Stimulated activated CD4-positive, alpha-beta T cell treated with anti-CD3 and anti-CD28 coated beads, Interleukin-1b, Interleukin-23, amount 100 ng/mL, for 1 hour (primary cell): ENCODE data around the gene GPR12.
"Not testable (repeated sequence)": the region's sequence is repeated elsewhere in the genome, so short reads cannot be mapped to it uniquely, and the experiment has no call there.

Experiments used
- DNase-seq, 2 donors: peaks; one replicate each; pipeline ENCODE4 v3.0.0-alpha.2; 2020; ENCODE audit warnings: low read depth in 2 of 2

GPR12 gene

GRCh38 chr13:26747706-26748105 lies 12.9 kb downstream of the GPR12 start:
- DNase-seq = no peak

DNA sequence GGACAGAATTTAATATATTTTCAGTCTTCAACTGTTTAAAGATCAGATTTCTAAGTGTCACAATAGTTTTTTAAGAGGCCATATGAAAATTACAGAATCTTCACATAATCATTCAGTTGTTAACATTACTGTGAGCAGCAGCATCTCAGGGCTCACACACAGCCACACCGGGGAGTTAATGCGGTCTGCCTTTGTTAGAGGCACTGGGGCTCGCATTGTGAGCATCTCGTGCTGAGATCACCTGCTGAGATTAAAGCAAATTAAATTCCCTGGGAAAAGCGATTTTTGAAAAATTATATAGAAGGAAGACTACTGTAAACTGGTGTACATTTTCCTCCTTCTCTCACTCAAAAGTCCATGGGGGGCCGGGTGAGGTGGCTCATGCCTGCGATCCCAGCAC lies 16.6 kb downstream of the GPR12 start:
- DNase-seq = no peak

GRCh38 chr13:26742691-26743358 lies 17.8 kb downstream of the GPR12 start:
- DNase-seq = no peak

GRCh38 chr13:26735677-26736076 lies 24.9 kb downstream of the GPR12 start:
- no peak for DNase-seq

DNA sequence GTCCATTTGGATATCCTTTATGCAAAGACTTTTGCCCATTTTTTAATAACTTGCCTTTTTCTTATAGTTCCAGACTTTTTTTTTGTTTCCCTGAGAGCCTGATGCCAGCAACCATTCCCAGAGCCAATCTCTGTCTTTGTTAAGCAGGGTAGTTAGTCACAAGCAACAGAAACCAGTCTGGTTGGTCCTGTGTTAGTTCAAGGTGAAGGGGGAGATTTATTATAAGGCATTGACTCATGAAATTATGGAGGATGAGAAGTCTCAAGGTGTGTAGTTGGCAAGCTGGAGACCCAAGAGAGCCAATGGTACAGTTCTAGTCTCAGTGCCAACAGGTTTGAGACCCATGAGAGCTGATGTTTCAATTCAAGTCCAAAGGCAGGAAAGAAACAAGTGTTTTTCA lies 33.0 kb downstream of the GPR12 start:
- no peak for DNase-seq

GRCh38 chr13:26727122-26727521 lies 33.5 kb downstream of the GPR12 start:
- no peak for DNase-seq

GRCh38 chr13:26726684-26727083 lies 33.9 kb downstream of the GPR12 start:
- no peak for DNase-seq

DNA sequence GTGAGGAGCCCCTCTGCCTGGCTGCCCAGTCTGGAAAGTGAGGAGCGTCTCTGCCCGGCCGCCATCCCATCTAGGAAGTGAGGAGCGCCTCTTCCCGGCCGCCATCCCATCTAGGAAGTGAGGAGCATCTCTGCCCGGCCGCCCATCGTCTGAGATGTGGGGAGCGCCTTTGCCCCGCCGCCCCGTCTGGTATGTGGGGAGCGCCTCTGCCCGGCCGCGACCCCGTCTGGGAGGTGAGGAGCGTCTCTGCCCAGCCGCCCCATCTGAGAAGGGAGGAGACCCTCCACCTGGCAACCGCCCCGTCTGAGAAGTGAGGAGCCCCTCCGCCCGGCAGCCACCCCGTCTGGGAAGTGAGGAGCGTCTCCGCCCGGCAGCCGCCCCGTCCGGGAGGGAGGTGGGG lies 37.0 kb downstream of the GPR12 start:
- not testable (repeated sequence) for DNase-seq

DNA sequence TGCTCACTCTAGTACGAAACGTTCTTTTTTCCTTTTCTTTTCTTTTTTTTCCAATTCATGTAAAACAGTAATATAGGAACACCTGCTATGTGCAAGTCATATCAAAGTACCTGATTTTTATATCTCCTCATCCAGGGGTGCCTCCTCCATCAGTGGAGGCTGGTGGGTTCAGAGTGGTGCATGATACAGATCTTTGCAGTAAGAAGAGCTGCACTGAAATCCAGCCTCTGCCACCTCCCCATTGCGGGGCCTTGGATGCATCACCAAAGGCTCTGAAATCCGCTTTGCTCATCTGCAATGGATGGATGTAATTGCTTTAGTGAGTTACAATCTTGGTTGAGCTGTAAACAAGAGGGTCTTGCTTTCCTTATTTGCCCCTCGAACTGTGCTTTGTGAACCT lies 38.3 kb downstream of the GPR12 start:
- no peak for DNase-seq

DNA sequence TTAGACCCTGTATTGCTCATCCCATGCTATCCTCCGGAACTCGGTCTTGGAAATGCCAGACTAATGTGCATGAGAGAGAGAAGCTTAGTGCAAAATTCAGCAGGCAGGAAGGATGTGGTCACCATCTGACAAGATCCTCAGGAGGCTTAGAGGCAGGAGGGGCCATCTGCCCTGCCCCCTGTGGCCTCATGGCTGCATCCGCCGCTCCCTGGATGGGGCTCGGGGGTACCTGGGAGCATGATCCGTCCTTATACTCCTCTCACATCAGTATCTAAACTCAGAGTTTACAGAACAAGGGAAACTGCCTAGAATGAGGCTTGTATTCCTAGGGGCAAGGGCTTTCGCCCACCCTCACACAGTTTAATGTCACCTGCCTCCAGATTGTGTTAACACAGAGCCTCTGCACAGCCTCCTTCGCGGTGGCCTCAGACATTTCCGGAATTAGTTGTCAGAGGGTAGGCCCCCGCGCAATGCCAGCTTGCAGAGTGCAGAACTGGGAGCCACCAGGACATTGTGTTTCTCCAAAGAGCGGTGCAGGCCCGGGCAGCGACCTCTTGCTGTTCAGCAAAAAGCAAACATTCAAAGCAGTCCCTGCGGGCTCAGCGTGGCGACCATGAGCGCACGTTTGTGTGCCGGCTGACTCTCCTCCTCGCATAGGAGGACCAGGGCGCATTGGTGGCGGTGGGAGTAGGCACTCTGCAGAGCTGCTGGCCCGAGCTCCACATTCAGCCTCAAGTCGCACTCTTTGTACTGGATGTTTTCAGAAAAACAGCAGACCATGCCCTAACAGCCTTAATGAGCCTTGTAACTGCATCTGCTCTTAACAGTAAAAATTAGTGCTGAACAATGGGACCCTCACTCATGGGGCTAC lies 39.1 kb downstream of the GPR12 start:
- DNase-seq = no peak

GRCh38 chr13:26719356-26719945 lies 41.1 kb downstream of the GPR12 start:
- no peak for DNase-seq

GRCh38 chr13:26718872-26719271 lies 41.7 kb downstream of the GPR12 start:
- no peak for DNase-seq

DNA sequence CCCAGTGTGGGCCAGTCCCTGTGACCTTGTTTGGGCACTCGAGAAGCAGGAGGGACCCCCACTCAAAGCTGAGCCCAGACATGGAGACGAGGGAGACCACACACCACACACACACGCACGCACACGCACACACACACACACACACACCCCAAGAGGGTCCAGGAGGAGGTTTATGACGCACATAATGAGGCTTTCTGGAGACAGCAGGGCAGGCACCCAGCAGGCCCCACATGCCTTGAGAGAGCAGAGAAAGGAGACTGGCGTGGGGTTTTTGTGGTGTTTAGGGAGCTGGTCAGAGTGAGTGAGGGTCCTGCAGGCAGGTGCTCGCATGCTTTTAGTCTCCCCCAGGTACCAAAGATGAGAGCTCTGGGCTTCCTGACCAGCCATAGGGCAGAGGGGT lies 42.4 kb downstream of the GPR12 start:
- no peak for DNase-seq

GRCh38 chr13:26716984-26717383 lies 43.6 kb downstream of the GPR12 start:
- no peak for DNase-seq

DNA sequence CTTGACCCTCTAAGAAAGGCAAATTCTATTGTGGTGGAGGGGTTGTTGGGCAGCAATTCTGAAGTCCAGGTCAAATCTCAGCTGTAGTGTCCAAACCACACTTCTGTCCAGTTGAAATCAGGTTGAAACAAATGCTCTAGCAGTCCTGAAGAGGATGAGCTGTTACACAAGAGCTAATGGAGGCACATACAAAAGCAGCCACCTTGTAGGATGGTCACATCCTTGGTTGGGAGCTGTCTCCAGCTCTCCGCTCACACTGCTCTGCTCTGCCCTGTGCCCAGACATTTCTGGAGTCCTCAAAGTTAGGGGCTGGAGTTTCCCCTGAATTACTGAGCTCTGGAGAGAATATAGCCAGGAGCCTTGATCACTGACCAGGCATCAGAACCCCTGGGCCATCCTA lies 47.2 kb downstream of the GPR12 start:
- no peak for DNase-seq

DNA sequence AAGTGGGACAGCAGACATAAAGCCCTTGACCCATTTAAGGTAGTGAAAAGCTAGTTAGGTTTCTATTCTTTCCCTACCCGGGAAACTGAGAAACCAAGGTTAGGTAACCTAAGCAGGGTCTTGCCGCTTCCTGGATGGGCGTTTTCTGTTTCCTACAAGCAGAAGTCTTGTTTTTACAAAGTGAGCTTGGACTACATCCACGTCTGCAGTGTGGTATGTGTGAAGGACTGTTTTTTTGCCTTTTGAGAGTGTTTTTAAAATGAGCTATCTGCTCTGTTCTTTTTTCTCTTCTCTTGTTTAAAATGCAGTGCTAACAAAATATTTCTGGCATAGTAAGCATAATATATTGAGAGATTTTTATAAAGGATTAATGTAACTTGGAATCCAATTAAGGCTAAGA lies 49.4 kb downstream of the GPR12 start:
- DNase-seq = no peak

- DNase-seq = no peak
Observed at GRCh38 chr13:26710166-26710565, 50.4 kb downstream of the GPR12 start.

DNA sequence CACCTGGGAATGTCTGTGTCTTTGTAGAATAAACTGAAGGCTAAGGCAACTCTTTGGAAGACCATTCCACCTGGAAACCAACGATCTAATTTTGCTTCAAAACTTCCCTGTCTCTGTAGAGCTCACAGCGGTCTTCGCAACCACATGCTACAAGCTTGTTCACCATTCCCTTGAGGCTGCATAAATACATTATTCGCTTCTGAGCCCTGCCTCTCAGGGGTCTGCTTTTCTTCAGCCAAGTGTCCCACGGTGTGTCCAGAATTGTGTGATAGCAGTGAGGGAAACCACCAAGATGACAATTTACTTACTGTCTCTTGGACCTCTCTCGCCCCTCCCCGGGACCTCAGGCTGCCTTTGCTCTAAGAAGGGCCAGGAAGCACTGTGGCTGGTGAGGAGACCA lies 51.1 kb downstream of the GPR12 start:
- DNase-seq = no peak

GRCh38 chr13:26708007-26708297 lies 52.6 kb downstream of the GPR12 start:
- DNase-seq = no peak

DNA sequence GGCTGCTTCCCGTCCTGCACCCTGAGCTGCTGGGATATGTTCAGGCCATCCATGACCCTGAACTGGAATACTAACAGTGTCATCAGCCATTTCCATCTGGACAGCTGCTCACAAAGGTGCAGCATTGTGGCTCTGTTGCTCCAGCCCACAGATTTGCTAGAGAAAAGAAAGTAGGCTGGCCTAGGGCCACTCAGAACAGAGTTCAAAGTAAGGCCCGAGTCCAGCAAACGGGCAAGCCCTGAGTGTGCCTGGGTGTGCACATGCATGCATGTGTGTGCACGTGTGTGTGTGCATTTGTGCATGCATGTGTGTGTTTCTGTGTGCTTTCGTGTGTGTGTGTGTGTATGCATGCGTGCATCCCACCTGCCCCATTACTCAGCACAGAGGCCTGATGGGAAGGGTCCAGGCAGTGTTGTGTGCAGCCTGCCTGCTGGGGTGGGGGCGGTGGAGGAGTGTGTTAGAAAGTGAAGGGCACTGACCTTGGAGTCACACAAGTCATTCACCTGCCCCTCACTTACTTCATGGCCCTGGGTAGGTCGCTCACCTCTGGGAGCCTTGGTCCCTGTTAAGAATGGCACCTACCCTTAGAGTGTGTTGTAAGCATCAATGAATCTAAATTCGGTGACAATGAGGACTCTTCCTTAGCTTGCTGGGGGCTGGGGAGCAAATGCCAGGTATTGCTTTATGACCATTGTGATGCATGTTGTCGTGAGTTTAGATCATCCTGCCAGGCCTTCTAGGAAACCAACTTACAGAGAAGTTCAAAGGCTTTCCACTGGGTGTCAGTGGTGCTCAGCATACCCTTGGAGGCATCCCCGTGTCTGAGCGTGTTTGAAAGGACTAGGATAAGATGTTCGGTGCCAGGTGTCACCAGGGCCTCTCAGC lies 53.2 kb downstream of the GPR12 start:
- no peak for DNase-seq

DNA sequence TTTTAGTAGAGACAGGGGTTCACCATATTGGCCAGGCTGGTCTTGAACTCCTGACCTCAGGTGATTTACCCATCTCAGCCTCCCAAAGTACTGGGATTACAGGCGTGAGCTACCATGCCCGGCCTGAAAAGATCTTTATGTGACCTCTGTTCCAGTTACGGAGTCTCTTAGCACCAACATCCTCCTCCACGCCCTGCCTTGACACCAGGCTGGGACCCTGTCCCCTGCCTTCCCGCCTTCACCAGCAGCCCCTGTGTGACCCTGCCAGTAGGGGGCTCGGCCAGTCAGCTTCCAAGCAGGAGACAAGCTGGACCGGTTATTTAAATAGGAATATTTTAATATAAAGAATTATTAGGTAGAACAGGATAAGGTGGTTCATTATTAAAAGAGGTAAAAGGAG lies 54.2 kb downstream of the GPR12 start:
- DNase-seq = no peak

DNA sequence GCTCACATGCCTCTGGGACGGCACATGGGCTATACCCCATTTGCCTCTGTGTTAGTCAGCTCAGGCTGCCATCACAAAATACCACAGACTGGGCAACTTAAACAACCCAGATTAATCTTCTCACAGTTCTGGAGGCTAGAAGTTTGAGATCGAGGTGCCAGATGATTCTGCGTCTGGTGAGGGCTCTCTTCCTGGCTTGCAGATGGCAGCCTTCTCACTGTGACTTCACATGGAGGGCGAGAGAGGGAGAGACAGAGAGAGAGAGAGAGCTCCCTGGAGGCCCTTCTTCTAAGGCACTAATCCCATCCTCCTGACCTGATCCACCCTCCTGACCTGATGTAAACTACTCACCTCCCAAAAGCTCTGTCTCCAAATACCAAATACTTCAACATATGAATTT lies 55.0 kb downstream of the GPR12 start:
- DNase-seq = no peak
